HEK293T (cell line): ENCODE measurements around the gene PTPN1.

Source experiments
- CTCF ChIA-PET: fragments of 350-600 bp; formaldehyde crosslinking; extraction: SDS; loops from one replicate; lab custom pipeline; 2021; ENCODE audit warnings: antibody characterized with exemption, inconsistent platforms; lab: Yijun Ruan, JAX
- POLR2A ChIA-PET: fragments of 350-600 bp; formaldehyde crosslinking; extraction: SDS; loops from one replicate; lab custom pipeline; 2020; ENCODE audit warnings: antibody characterized with exemption, inconsistent platforms; lab: Yijun Ruan, JAX
- DNase-seq: peaks from one replicate; pipeline ENCODE4 v3.0.0; 2012; ENCODE audit warnings: mixed read lengths; ENCODE audit errors: extremely low spot score
- ARNT ChIP-seq: fragments of 450-650 bp; IDR thresholded peaks from 2 replicates; pipeline ENCODE4 v1.6.1; 2017; ENCODE audit warnings: mild to moderate bottlenecking
- BHLHE40 ChIP-seq: fragments of 450-650 bp; IDR thresholded peaks from 2 replicates; pipeline ENCODE4 v1.6.1; 2016; ENCODE audit warnings: mild to moderate bottlenecking, moderate library complexity, borderline replicate concordance
- CTBP1 ChIP-seq: fragments of 450-650 bp; IDR thresholded peaks from 2 replicates; pipeline ENCODE4 v1.6.1; 2016; ENCODE audit warnings: borderline replicate concordance
- ELF4 ChIP-seq: fragments of 450-650 bp; IDR thresholded peaks from 2 replicates; pipeline ENCODE4 v1.6.1; 2017; ENCODE audit warnings: antibody characterized with exemption
- FOXA1 ChIP-seq: fragments of 450-650 bp; IDR thresholded peaks from 2 replicates; pipeline ENCODE4 v1.6.1; 2016; ENCODE audit warnings: mild to moderate bottlenecking
- FOXK2 ChIP-seq: fragments of 450-650 bp; IDR thresholded peaks from 2 replicates; pipeline ENCODE4 v1.6.1; 2016; ENCODE audit warnings: mild to moderate bottlenecking
- FOXM1 ChIP-seq: fragments of 450-650 bp; IDR thresholded peaks from 2 replicates; pipeline ENCODE4 v1.6.1; 2017; ENCODE audit warnings: mild to moderate bottlenecking, borderline replicate concordance
- HDGF ChIP-seq: fragments of 450-650 bp; IDR thresholded peaks from 2 replicates; pipeline ENCODE4 v1.6.1; 2017; ENCODE audit warnings: antibody characterized with exemption, borderline replicate concordance
- L3MBTL2 ChIP-seq: fragments of 450-650 bp; conservative IDR thresholded peaks from 2 replicates; pipeline ENCODE4 v1.6.1; 2016; ENCODE audit warnings: mild to moderate bottlenecking
- LEF1 ChIP-seq: fragments of 450-650 bp; IDR thresholded peaks from 2 replicates; pipeline ENCODE4 v1.6.1; 2017; ENCODE audit warnings: mild to moderate bottlenecking, borderline replicate concordance
- NFRKB ChIP-seq: fragments of 450-650 bp; IDR thresholded peaks from 2 replicates; pipeline ENCODE4 v1.6.1; 2016; ENCODE audit warnings: mild to moderate bottlenecking, moderate library complexity
- PKNOX1 ChIP-seq: fragments of 450-650 bp; IDR thresholded peaks from 2 replicates; pipeline ENCODE4 v1.6.1; 2016
- SP1 ChIP-seq: fragments of 450-650 bp; IDR thresholded peaks from 2 replicates; pipeline ENCODE4 v1.6.1; 2017
- SUZ12 ChIP-seq: fragments of 450-650 bp; IDR thresholded peaks from 2 replicates; pipeline ENCODE4 v1.6.1; 2016; ENCODE audit warnings: mild to moderate bottlenecking
- TARDBP ChIP-seq: fragments of 450-650 bp; IDR thresholded peaks from 2 replicates; pipeline ENCODE4 v1.6.1; 2016
- ZNF384 ChIP-seq: fragments of 450-650 bp; IDR thresholded peaks from 2 replicates; pipeline ENCODE4 v1.6.1; 2016

The PTPN1 gene

DNA sequence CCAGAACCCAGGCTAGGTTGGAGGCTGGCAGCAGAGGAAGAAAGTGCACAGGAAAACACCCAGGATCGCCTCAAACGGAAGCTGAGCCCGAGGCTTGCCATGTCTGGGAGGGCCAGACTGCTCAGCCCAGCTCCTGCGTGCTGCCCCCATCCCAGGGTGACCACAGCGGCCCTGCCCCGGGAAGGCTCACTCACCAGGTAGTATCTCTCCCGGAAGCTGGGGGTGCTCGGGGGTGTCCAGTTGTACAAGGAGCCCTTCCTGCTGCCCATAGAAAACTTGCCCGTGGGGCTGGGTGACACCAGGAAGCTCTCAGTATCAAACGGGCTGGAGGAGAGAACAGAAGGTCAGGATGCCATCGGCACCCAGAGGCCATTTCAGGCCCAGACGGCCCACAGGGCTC lies 94.3 kb downstream of the PTPN1 start:
- POLR2A ChIA-PET: no interaction called here
- DNase-seq: no peak
- TF ChIP-seq ELF4: no peak
- TF ChIP-seq TARDBP: no peak
- no peak for TF ChIP-seq PKNOX1
- TF ChIP-seq ZNF384: no peak
- TF ChIP-seq FOXA1: no peak
- TF ChIP-seq NFRKB: no peak
- no peak for TF ChIP-seq SP1
- CTCF ChIA-PET: no interaction called here

DNA sequence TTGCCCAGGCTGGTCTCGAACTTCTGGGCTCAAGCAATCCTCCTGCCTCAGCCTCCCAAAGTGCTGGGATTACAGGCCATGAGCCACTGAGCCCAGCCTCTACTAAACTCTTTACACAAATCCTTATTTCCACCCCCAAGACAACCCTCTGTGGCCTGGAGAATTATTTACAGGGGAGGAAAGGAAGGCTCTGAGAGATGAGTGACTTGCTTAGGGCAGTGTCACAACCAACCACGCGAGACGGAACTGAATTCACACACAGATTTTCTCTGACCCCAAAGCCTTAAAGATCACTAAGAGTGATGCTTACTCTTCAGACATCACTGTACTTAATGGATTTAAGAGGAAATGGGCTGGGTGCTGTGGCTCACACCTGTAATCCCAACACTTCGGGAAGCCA lies 95.0 kb downstream of the PTPN1 start:
- no peak for DNase-seq
- ChIA-PET CTCF (interaction anchor here (0.6 kb wide), 1 partner anchor 202 kb away, joined by 3 read pairs; no protein-coding TSS in a partner anchor), POLR2A (no interaction called here)
- no peak for TF ChIP-seq TARDBP
- TF ChIP-seq FOXM1: no peak
- TF ChIP-seq ELF4: no peak
- no peak for TF ChIP-seq PKNOX1
- TF ChIP-seq L3MBTL2: no peak
- no peak for TF ChIP-seq SP1
- TF ChIP-seq HDGF: no peak
- TF ChIP-seq ARNT: no peak
- TF ChIP-seq FOXK2: no peak
- no peak for TF ChIP-seq NFRKB
- no peak for TF ChIP-seq LEF1

- CTCF ChIA-PET: interaction anchor here (0.5 kb wide), 1 partner anchor 105 kb away, joined by 3 read pairs; no protein-coding TSS in a partner anchor
- TF ChIP-seq CTBP1 (no peak), L3MBTL2 (no peak)
- POLR2A ChIA-PET: no interaction called here
- no peak for DNase-seq
These were observed 97.3 kb downstream of the PTPN1 start for GRCh38 chr20:50607436-50607835.

- CTCF ChIA-PET: interaction anchor here (0.5 kb wide), 1 partner anchor 105 kb away, joined by 3 read pairs; no protein-coding TSS in a partner anchor
- TF ChIP-seq TARDBP (no peak), NFRKB (no peak), SP1 (no peak), CTBP1 (no peak)
- POLR2A ChIA-PET: no interaction called here
- DNase-seq: no peak
These were observed 97.9 kb downstream of the PTPN1 start for GRCh38 chr20:50607850-50608749.

- POLR2A ChIA-PET: no interaction called here
- no peak for DNase-seq
- no peak for TF ChIP-seq NFRKB
- TF ChIP-seq ZNF384: no peak
- no peak for TF ChIP-seq SP1
- no peak for TF ChIP-seq PKNOX1
- TF ChIP-seq FOXA1: no peak
- TF ChIP-seq CTBP1: no peak
- TF ChIP-seq FOXM1: no peak
- TF ChIP-seq ELF4: no peak
- TF ChIP-seq ARNT: no peak
- TF ChIP-seq L3MBTL2: no peak
- no peak for TF ChIP-seq BHLHE40
- no peak for TF ChIP-seq TARDBP
- CTCF ChIA-PET: no interaction called here
These were observed 98.5 kb downstream of the PTPN1 start for GRCh38 chr20:50608750-50609104.

GRCh38 chr20:50609438-50609989 lies 99.3 kb downstream of the PTPN1 start:
- CTCF ChIA-PET: interaction anchor here (1.0 kb wide), 1 partner anchor 22 kb away, joined by 3 read pairs; no protein-coding TSS in a partner anchor
- TF ChIP-seq HDGF (no peak), FOXK2 (no peak), NFRKB (no peak), PKNOX1 (no peak), SUZ12 (no peak), FOXM1 (no peak), ARNT (no peak)
- POLR2A ChIA-PET: no interaction called here
- DNase-seq: no peak
